SK-N-SH treated with all-trans-retinoic acid at 6 μM for 48 hours (cell line): ENCODE data around the gene SGSM1.

Experiments used
- BACH2 ChIP-seq: fragments of 250-450 bp; sonication (Bioruptor Pico); IDR thresholded peaks from 2 replicates; pipeline ENCODE4 v1.9.0; 2021; ENCODE audit warnings: mild to moderate bottlenecking, borderline replicate concordance
- GLIS3 ChIP-seq: fragments of 250-450 bp; sonication (Bioruptor Pico); IDR thresholded peaks from 2 replicates; pipeline ENCODE4 v1.5.0; 2020; ENCODE audit warnings: mild to moderate bottlenecking, moderate library complexity
- OSR1 ChIP-seq: fragments of 250-450 bp; sonication (Bioruptor Pico); IDR thresholded peaks from 2 replicates; pipeline ENCODE4 v1.8.0; 2022; ENCODE audit warnings: moderate library complexity, mild to moderate bottlenecking, inconsistent platforms
- ZFP30 ChIP-seq: fragments of 450-650 bp; formaldehyde crosslinking; IDR thresholded peaks from 2 replicates; pipeline ENCODE4 v1.5.0; 2022; ENCODE audit warnings: mild to moderate bottlenecking, moderate library complexity

DNA sequence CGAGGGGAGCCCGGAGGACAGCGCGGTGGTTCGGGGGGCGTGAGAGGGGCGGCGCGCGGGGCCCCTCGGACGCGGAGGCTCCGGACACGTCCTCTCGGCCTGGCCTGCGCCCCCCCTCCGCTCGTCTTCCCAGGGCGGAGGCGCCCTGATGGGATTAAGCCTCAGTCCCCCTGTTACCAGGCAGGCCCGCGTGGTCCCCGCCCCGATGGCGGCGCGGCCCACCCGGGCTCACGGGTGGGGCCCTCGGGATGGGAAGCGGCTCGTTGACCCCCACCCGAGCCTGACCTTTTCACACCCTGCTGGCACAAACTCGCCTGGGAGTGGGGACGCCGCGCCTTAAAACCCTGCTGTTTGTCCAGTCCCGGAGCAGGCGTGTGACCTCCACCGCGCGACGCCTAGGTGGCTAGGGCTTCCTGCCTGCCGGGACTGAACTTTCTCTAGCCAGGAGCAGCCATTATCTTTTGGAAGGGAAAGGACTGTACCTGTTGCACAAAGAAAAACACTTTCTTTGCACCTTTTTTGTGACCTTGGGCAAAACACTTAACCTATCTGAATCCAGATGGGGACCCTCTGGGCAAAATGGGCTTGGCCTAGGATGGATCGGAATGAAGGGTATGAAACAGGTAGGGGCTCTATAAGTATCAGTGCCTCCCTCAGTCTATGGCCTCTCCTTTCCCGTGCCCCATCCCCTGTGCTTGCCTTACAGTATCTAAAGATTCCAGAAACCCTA is 147.5 kb downstream of the SGSM1 start:
- TF ChIP-seq ZFP30 (CRISPR knock-in tag) (no peak), GLIS3 (CRISPR knock-in tag) (no peak), OSR1 (CRISPR knock-in tag) (no peak), BACH2 (CRISPR knock-in tag) (no peak)
